Myocyte (in vitro differentiated cells): Measurements from ENCODE around the gene PMEL. TPM values are rescaled to one million over a fixed set of nuclear protein-coding genes. Genes with fewer than 3 reads are reported as not detected.
"Not testable (repeated sequence)": the region's sequence is repeated elsewhere in the genome, so short reads cannot be mapped to it uniquely, and the experiment has no call there.

Experiments
- DNase-seq: peaks from one replicate; pipeline ENCODE4 v3.0.0-alpha.2; 2012; ENCODE audit warnings: low read depth
- total RNA-seq: library from RNA; depleted of rRNA; stranded (reverse); fragments of >200 nt; gene quantifications from 2 replicates; pipeline ENCODE4 v1.2.3, GENCODE V29; 2014

PMEL gene
- total RNA-seq, 1 donor from 2014 or later, result 0.53 TPM

DNA sequence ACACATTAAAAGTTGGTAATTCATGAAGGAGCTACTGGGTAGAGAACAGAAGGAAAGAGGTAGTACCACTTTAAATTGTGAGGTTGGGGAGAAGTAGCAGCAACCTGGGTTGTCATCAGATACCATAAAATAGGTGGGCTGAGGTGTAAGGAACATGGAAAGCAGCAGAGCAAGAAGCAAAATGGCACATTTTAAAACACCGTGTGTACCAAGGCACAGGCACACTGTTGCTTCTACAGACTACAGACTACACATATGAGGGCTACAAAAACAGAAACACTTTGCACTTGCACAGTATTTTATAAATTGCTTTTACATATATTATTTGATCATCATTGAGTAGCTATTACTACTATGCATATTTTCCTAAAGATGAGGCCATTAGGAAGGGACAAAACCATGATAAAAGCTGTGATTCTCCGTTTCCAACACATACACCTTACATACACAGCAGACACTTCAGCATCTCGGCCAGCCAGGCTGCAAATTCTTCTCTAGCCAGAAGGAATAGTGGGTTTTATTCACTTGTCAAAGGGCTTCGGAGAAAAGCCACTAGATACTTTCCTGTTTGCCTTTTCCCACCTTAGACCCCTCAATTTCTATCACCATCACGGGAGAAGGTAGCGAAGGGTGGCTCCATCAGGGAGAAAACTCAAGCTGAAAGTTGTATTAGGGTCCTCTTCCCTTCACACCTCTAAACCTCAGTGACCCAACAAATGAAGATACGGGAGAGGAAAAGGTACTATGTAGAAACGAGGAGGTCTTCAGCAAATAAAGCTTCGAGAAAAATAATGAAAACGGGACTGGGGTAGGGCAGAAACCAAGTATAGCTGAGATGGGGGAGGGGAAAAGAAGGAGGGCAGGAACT lies 39.7 kb downstream of the PMEL start:
- no peak for DNase-seq

DNA sequence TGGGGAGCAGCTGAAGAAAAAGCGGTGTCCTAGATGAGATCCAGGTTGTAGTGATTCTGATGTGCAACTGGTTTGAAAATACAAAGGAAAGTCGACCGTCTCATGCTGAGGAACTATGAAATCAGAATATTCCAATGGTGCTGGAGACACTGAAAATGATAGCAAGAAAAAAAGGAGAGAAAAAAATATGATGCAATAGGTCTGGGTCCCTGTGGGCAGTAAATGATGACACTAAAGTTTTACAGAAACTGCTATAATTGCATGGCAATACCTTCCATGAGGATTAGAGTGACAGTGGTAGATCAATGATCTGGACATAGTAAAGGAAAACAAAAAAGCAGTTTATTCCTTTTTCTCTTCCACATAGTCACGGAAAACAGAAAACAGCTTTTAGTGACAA lies 40.5 kb downstream of the PMEL start:
- no peak for DNase-seq

DNA sequence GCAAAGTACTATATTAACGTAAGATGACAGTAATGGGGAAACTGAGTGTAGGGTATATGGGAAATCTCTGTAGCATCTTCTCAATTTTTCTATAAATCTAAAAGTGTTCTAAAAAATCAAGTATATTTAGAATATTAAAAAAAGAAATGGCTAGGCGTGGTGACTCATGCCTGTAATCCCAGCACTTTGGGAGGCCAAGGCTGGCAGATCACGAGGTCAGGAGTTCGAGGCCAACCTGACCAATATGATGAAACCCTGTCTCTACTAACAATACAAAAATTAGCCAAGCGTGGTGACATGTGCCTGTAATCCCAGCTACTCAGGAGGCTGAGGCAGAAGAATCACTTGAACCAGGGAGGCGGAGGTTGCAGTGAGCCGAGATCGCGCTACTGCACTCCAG lies 42.2 kb downstream of the PMEL start:
- not testable (repeated sequence) for DNase-seq

DNA sequence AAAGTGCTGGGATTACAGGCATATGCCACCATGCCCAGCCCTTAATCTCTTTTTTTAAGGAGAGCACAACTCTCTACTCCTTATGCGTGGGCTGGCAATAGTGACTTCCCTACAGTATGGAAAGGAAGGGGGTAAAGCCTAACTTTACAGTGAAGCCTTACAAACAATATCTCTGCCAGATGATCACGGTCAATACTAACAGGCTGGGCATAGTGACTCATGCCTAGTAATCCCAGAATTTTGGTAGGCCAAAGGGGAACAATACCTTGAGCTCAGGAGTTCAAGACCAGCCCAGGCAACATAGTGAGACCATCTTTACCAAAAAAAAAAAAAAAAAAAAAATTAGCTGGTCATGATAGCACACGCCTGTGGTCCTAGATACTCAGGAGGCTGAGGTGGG lies 43.7 kb downstream of the PMEL start:
- no peak for DNase-seq

DNA sequence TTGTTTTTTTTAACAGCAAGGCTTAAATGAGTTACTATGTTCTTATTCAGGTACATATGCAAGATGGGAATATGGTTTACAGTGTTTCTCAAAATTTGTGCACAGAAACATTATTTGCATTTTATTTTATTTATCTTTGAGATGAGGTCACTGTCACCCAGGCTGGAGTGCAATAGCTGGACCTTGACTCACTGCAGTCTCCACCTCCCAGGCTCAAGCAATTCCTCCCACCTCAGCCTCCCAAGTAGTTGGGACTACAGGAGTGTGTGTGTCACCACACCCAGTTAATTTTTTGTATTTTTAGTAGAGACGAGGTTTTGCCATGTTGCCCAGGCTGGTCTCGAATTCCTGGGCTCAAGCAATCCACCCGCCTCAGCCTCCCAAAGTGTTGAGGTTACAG lies 46.8 kb downstream of the PMEL start:
- DNase-seq, result not testable (repeated sequence)

DNA sequence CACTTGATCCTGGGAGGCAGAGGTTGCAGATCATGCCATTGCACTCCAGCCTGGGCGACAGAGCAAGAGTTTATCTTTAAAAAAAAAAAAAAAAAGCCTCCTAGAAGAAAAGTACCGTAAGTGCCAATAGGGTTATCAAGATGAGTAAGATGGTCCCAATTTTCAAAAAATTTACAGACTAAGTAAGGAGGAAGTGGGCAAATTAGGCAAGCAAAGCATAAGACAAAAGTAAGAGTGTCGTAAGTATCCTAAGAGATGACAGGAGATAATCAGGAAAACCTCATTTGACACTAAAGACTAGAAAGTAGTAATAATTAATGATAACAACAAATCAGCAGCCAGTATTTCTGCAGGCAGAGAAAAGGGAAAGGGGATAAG lies 50.4 kb downstream of the PMEL start:
- no peak for DNase-seq

DNA sequence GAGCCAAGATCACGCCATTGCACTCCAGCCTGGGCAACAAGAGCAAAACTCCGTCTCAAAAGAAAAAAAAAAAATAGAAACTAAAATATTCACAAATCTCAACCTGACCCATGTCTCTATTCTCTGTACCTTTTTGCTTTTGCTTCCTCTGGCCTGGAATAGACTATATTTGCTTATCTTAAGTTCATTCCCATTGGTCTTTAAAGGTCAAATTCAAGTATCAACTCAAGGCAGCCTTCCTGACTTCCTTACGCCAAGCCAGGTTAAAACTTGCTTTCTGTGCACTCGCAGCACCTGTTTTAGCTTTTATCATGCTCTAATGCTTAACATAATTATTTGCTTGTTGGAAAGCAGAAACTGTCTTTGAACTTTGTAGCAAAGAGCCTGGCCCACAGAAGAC lies 52.9 kb downstream of the PMEL start:
- no peak for DNase-seq

DNA sequence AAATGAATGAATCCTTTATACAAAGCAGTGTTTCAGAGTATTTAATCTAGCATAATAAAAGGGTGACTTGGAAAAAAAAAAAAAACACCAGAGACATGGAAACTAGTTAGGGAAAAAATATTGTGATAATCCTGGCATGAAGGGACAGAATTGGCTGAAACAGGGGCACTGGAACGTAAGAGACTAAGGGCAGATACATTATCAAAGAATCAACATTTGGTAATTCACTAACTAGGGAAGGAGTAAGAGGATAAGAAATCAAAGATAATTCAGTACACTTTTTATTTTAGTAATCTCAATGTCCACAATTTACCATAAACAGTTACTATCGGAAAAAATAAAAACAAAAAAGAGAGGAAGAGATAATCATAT lies 56.3 kb downstream of the PMEL start:
- DNase-seq, result no peak

DNA sequence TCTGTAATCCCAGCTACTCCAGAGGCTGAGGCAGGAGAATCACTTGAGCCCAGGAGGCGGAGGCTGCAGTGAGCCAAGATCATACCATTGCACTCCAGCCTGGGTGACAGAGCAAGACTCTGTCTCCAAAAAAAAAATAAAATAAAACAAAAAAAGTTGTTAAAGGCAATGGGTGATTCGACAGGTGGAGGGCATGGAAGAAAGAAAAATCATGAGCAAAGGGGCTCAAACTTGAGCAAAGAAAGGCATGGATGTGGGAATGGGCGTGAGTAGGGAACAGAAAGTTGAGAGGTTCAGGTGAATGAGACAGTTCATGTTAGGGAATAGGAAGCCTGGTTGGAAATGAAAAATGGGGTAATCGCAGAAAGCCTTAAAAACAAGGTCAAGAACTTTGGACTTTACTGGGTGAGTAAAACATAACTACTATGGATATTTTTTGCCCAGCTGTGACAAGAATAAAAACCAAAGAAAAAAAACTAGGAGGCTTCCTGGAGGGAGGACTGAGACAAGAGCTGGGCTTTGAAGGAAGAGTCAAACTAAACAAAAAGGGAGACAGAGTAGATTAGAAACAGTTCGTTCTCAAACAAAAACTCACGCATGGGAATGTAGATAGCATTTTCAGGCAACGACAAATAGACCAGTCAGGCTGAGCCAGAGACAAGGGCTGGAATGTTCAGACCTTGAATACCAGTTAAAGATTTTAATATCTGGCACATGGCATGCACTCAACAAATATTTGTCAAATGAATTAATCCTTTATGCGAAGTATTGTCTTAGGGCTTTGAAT lies 56.9 kb downstream of the PMEL start:
- DNase-seq, result no peak

DNA sequence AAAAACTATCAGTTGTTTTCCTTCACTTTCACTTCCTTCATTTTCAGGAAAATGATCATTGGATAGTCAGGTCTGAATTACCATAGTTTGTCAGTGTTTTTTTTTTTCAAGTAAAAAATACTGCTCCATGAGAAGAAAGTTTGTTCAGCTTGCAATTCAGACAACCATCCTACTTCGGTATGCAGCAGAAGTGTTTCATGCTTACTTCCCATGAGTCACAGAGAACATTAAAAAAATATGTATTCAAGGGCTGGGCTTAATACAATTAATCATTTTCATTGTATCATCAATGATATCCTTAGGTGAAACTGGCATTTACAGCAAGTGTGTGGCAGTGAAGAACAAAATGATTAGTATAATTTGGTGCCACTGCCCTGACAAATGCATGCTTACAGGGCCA lies 59.8 kb downstream of the PMEL start:
- DNase-seq, result peak; percentile 3

Other genes starting within 250 kb of the PMEL start
- gene BLOC1S1, start 250.0 kb downstream of the PMEL start, total RNA-seq, result 104 and 106 TPM in 2 replicates
- gene RDH5, start 245.6 kb downstream of the PMEL start, total RNA-seq, result 457 and 673 TPM in 2 replicates
- gene CD63, start 237.0 kb downstream of the PMEL start, total RNA-seq, result 2,565 and 2,632 TPM in 2 replicates
- gene GDF11, start 222.9 kb downstream of the PMEL start, total RNA-seq, result 6.2 and 6.6 TPM in 2 replicates
- 71.5 and 75.3 TPM in 2 replicates for gene SARNP, start 148.3 kb downstream of the PMEL start, total RNA-seq
- 8.8 and 12.5 TPM in 2 replicates for gene ORMDL2, start 148.0 kb downstream of the PMEL start, total RNA-seq
- gene DNAJC14, start 136.5 kb downstream of the PMEL start, total RNA-seq, result 40.4 and 42.4 TPM in 2 replicates
- gene MMP19, start 123.1 kb downstream of the PMEL start, total RNA-seq, result 8.6 and 8.8 TPM in 2 replicates
- gene PYM1, start 38.1 kb downstream of the PMEL start, total RNA-seq, result 29.3 and 32.5 TPM in 2 replicates
- 24.2 and 33.1 TPM in 2 replicates for gene DGKA, start 34.9 kb downstream of the PMEL start, total RNA-seq
- gene CDK2, start 788 bp upstream of the PMEL start, total RNA-seq, result 7.6 and 9.5 TPM in 2 replicates
- 74.9 and 76.4 TPM in 2 replicates for gene RAB5B, start 8.0 kb upstream of the PMEL start, total RNA-seq
- 14.0 and 15.8 TPM in 2 replicates for gene SUOX, start 31.2 kb upstream of the PMEL start, total RNA-seq
- gene IKZF4, start 55.0 kb upstream of the PMEL start, total RNA-seq, result 1.1 and 3.0 TPM in 2 replicates
- gene RPS26, start 75.9 kb upstream of the PMEL start, total RNA-seq, result 451 and 1,430 TPM in 2 replicates
- 178 and 188 TPM in 2 replicates for gene ERBB3, start 114.1 kb upstream of the PMEL start, total RNA-seq
- gene PA2G4, start 138.5 kb upstream of the PMEL start, total RNA-seq, result 233 and 241 TPM in 2 replicates
- 1,498 and 1,992 TPM in 2 replicates for gene RPL41, start 150.6 kb upstream of the PMEL start, total RNA-seq
- gene ZC3H10, start 152.2 kb upstream of the PMEL start, total RNA-seq, result 4.9 and 5.5 TPM in 2 replicates
- 442 and 481 TPM in 2 replicates for gene ESYT1, start 162.2 kb upstream of the PMEL start, total RNA-seq
- 3,936 and 4,339 TPM in 2 replicates for gene MYL6B, start 186.5 kb upstream of the PMEL start, total RNA-seq
- 883 and 1,119 TPM in 2 replicates for gene MYL6, start 192.3 kb upstream of the PMEL start, total RNA-seq
- 75.8 and 80.0 TPM in 2 replicates for gene SMARCC2, start 223.4 kb upstream of the PMEL start, total RNA-seq